Measurements from ENCODE around the gene ZHX3. TPM values are rescaled to one million over a fixed set of nuclear protein-coding genes. Genes with fewer than 3 reads are reported as not detected.
A peak's percentile ranks its signal among the peaks of the same experiment; 100 is the strongest.

Gene ZHX3
- polyA plus RNA-seq, 1 experiment: 24.1 TPM

GRCh38 chr20:41222703-41223102, 94.8 kb downstream of the ZHX3 start:
- Histone ChIP-seq H3K4me3 (ENCODE audit: low read depth, low read length) (no peak overlapping the region), H3K27me3 (ENCODE audit: control insufficient read depth, insufficient read depth, low read length) (no peaks in the 10 kb centered on the region), H3K9me3 (ENCODE audit: control insufficient read depth, insufficient read depth, low read length) (no peaks in the 10 kb centered on the region), H3K27ac (ENCODE audit: low read depth, low read length) (no peak overlapping the region)
- ChIA-PET POLR2A (interaction anchor here (0.6 to 2.1 kb wide), 3 partner anchors 45 to 107 kb away, joined by 3 to 4 read pairs (median 3); no protein-coding TSS in a partner anchor), CTCF (interaction anchor here (0.6 to 5.8 kb wide), 8 partner anchors 8 to 254 kb away, joined by 3 to 43 read pairs (median 4); no protein-coding TSS in a partner anchor)
- no peak for TF ChIP-seq CTCF (IDR thresholded peaks at IDR 0.05; ENCODE audit: low read depth, low read length)
- DNase-seq (ENCODE audit: low read depth, low spot score): no peak

- CTCF ChIA-PET: interaction anchor here (0.6 to 5.8 kb wide), 7 partner anchors 8 to 254 kb away, joined by 3 to 43 read pairs (median 4); no protein-coding TSS in a partner anchor
- Histone ChIP-seq H3K4me3 (ENCODE audit: low read depth, low read length) (no peak overlapping the region), H3K27ac (ENCODE audit: low read depth, low read length) (no peak overlapping the region), H3K27me3 (ENCODE audit: control insufficient read depth, insufficient read depth, low read length) (no peaks in the 10 kb centered on the region), H3K9me3 (ENCODE audit: control insufficient read depth, insufficient read depth, low read length) (no peaks in the 10 kb centered on the region)
- no peak for DNase-seq (ENCODE audit: low read depth, low spot score)
- no peak for TF ChIP-seq CTCF (IDR thresholded peaks at IDR 0.05; ENCODE audit: low read depth, low read length)
- POLR2A ChIA-PET: interaction anchor here (0.6 kb wide), 1 partner anchor 95 kb away, joined by 3 read pairs; no protein-coding TSS in a partner anchor
Observed at GRCh38 chr20:41222296-41222695, 95.2 kb downstream of the ZHX3 start.

GRCh38 chr20:41221614-41222218, 95.8 kb downstream of the ZHX3 start:
- H3K27ac ChIP-seq (ENCODE audit: low read depth, low read length): no peak overlapping the region
- TF ChIP-seq CTCF (IDR thresholded peaks at IDR 0.05; ENCODE audit: low read depth, low read length): no peak

GRCh38 chr20:41219824-41220223, 97.7 kb downstream of the ZHX3 start:
- ChIA-PET CTCF (interaction anchor here (1.1 to 2.5 kb wide), 3 partner anchors 13 to 47 kb away, joined by 3 to 15 read pairs (median 4); no protein-coding TSS in a partner anchor), POLR2A (interaction anchor here (0.6 kb wide), 1 partner anchor 95 kb away, joined by 5 read pairs; no protein-coding TSS in a partner anchor)
- TF ChIP-seq CTCF (IDR thresholded peaks at IDR 0.05; ENCODE audit: low read depth, low read length): no peak
- H3K4me3 ChIP-seq (ENCODE audit: low read depth, low read length): no peak overlapping the region
- no peaks in the 10 kb centered on the region for H3K27me3 ChIP-seq (ENCODE audit: control insufficient read depth, insufficient read depth, low read length)
- H3K27ac ChIP-seq (ENCODE audit: low read depth, low read length): no peak overlapping the region
- no peaks in the 10 kb centered on the region for H3K9me3 ChIP-seq (ENCODE audit: control insufficient read depth, insufficient read depth, low read length)
- DNase-seq (ENCODE audit: low read depth, low spot score): no peak

More at GRCh38 chr20:41221614-41222218, 95.8 kb downstream of the ZHX3 start:
- POLR2A ChIA-PET: no interaction called here
- no peaks in the 10 kb centered on the region for H3K27me3 ChIP-seq (ENCODE audit: control insufficient read depth, insufficient read depth, low read length)
- CTCF ChIA-PET: interaction anchor here (3.6 kb wide), 1 partner anchor 11 kb away, joined by 43 read pairs; no protein-coding TSS in a partner anchor
- H3K9me3 ChIP-seq (ENCODE audit: control insufficient read depth, insufficient read depth, low read length): no peaks in the 10 kb centered on the region
- H3K4me3 ChIP-seq (ENCODE audit: low read depth, low read length): no peak overlapping the region
- DNase-seq (ENCODE audit: low read depth, low spot score): no peak

- Histone ChIP-seq H3K9me3 (ENCODE audit: control insufficient read depth, insufficient read depth, low read length) (no peaks in the 10 kb centered on the region), H3K27me3 (ENCODE audit: control insufficient read depth, insufficient read depth, low read length) (no peaks in the 10 kb centered on the region), H3K27ac (ENCODE audit: low read depth, low read length) (no peak overlapping the region), H3K4me3 (ENCODE audit: low read depth, low read length) (no peak overlapping the region)
- ChIA-PET POLR2A (no interaction called here), CTCF (interaction anchor here (1.2 to 2.5 kb wide), 2 partner anchors 14 to 46 kb away, joined by 4 to 15 read pairs; no protein-coding TSS in a partner anchor)
- TF ChIP-seq CTCF (IDR thresholded peaks at IDR 0.05; ENCODE audit: low read depth, low read length): no peak
- peak; percentile 11 for DNase-seq (ENCODE audit: low read depth, low spot score)
Observed at GRCh38 chr20:41218466-41218865, 99.1 kb downstream of the ZHX3 start.

All from AG04450 (cell line).